RWPE2 (cell line): ENCODE results near the gene ACAA2.

ENCODE experiments used
- ATAC-seq: fragments of 200-7000 bp; cut with Tn5 transposase; 3 replicates; pipeline ENCODE4 v1.9.1; 2021; ENCODE audit warnings: low read depth
- DNase-seq: peaks from one replicate; pipeline ENCODE4 v3.0.0-alpha.2; 2020; ENCODE audit warnings: low spot score
- H3K27ac ChIP-seq: fragments of 450-650 bp; 2 replicates; pipeline ENCODE4 v1.5.1; 2017; ENCODE audit warnings: mild to moderate bottlenecking; ENCODE audit not compliant: poor library complexity, severe bottlenecking
- H3K27me3 ChIP-seq: fragments of 250-450 bp; sonication (Bioruptor Pico); 2 replicates; pipeline ENCODE4 v1.5.1; 2021; ENCODE audit warnings: mild to moderate bottlenecking, moderate library complexity; ENCODE audit not compliant: insufficient read depth, poor library complexity, severe bottlenecking
- H3K36me3 ChIP-seq: fragments of 250-450 bp; sonication (Bioruptor Pico); 2 replicates; pipeline ENCODE4 v1.5.1; 2020; ENCODE audit warnings: low read depth, mild to moderate bottlenecking, moderate library complexity
- H3K4me1 ChIP-seq: fragments of 250-450 bp; sonication (Bioruptor Pico); 2 replicates; pipeline ENCODE4 v1.5.1; 2021; ENCODE audit warnings: mild to moderate bottlenecking, moderate library complexity; ENCODE audit not compliant: insufficient read depth, poor library complexity, severe bottlenecking
- H3K4me3 ChIP-seq: fragments of 250-450 bp; sonication (Bioruptor Pico); 2 replicates; pipeline ENCODE4 v1.5.1; 2021; ENCODE audit warnings: mild to moderate bottlenecking, moderate library complexity; ENCODE audit not compliant: severe bottlenecking
- H3K9me3 ChIP-seq: fragments of 250-450 bp; sonication (Bioruptor Pico); 2 replicates; pipeline ENCODE4 v1.5.1; 2021; ENCODE audit warnings: mild to moderate bottlenecking, moderate library complexity; ENCODE audit not compliant: severe bottlenecking
- TF ChIP-seq, protein P1 (sequence below): fragments of 450-650 bp; IDR thresholded peaks from one replicate; pipeline ENCODE4 v1.5.1; 2017; ENCODE audit warnings: mild to moderate bottlenecking, moderate library complexity; ENCODE audit not compliant: poor library complexity, severe bottlenecking

Gene ACAA2

DNA sequence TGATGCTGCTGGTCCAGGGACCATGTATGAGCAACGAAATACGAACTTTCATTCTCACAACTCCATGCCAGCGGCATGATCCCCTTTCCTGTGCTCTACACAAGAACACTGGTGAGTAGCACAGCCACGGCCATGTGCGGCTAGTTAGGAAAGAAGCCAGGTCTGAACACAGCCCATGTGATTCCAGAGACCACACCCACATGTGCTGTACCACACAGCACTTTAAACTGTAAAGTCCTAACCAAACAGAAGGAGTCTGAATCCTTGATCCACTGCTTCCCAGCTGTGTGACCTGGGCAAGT is 33.0 kb upstream of the ACAA2 start:
- no peak for ATAC-seq
- TF ChIP-seq, protein P1, sequence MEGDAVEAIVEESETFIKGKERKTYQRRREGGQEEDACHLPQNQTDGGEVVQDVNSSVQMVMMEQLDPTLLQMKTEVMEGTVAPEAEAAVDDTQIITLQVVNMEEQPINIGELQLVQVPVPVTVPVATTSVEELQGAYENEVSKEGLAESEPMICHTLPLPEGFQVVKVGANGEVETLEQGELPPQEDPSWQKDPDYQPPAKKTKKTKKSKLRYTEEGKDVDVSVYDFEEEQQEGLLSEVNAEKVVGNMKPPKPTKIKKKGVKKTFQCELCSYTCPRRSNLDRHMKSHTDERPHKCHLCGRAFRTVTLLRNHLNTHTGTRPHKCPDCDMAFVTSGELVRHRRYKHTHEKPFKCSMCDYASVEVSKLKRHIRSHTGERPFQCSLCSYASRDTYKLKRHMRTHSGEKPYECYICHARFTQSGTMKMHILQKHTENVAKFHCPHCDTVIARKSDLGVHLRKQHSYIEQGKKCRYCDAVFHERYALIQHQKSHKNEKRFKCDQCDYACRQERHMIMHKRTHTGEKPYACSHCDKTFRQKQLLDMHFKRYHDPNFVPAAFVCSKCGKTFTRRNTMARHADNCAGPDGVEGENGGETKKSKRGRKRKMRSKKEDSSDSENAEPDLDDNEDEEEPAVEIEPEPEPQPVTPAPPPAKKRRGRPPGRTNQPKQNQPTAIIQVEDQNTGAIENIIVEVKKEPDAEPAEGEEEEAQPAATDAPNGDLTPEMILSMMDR = no peak

DNA sequence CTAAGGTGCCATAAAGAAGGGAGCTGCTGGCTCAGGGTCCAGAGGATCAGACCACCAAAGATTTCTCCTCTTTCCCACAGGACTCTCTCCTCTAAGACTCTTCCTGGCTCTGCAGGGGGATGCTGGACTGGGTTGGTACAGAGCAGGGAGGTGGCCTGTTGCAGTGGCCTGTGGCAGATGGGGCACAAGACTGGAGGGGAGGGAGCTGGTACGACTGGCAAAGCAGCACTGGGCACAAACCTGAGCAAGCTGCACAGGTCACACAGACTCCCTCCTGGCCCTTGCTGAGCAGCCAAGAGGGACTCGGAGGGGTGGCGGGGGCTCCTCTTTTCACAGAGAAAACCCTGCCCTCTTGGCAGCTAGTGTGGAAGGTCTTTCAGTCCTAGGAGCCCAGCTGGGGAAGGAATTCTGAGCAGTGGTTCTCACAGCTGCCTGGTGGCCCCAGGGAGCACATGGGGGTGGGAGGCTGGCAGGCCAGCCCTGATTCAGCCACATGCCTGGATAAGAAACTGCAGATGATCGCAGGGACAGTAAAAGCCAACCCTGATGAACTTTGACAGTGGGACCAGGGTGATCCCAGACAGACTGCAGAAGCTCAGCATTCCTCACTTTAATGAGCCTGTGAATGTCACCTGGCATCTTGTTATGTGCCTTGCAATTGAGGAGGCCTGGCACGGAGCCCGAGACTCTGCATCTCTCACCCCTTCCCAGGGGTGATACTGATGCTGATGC is 32.5 kb upstream of the ACAA2 start:
- Histone ChIP-seq H3K4me1 (peaks cover 20% of the 10 kb centered on the region), H3K36me3 (no peaks in the 10 kb centered on the region), H3K9me3 (no peaks in the 10 kb centered on the region), H3K27me3 (no peaks in the 10 kb centered on the region), H3K4me3 (no peak overlapping the region), H3K27ac (no peak overlapping the region)
- TF ChIP-seq, protein P1 = no peak
- DNase-seq = no peak
- no peak for ATAC-seq

More for the DNA sequence above, 33.0 kb upstream of the ACAA2 start:
- H3K4me3 ChIP-seq = no peak overlapping the region
- no peaks in the 10 kb centered on the region for H3K36me3 ChIP-seq
- H3K9me3 ChIP-seq = no peaks in the 10 kb centered on the region
- H3K27ac ChIP-seq = no peak overlapping the region
- peaks cover 20% of the 10 kb centered on the region for H3K4me1 ChIP-seq
- no peaks in the 10 kb centered on the region for H3K27me3 ChIP-seq
- DNase-seq = no peak

DNA sequence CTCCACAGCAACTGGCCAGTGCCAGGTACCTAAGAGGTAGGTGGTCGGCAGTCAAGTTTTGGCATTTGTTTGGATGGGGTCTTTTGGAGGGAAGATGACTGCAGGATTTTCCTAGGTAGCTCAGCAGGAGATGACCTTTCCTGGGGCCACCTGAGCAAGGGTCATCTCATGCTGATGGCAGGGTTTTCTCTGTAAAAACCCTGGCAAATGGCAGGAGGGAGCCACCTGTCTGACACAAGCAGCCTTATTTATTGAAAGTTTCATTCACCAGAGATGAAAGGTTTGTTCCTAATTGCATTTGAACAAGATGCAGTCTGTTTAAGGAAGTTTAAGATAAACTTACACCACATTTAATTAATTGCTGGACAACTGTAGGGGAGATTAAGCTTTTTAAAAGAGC is 31.6 kb upstream of the ACAA2 start:
- H3K9me3 ChIP-seq = no peaks in the 10 kb centered on the region
- ATAC-seq = no peak
- H3K36me3 ChIP-seq = no peaks in the 10 kb centered on the region
- peaks cover 14% of the 10 kb centered on the region for H3K4me1 ChIP-seq
- no peak for DNase-seq
- H3K4me3 ChIP-seq = no peak overlapping the region
- TF ChIP-seq, protein P1 = no peak
- H3K27ac ChIP-seq = no peak overlapping the region
- no peaks in the 10 kb centered on the region for H3K27me3 ChIP-seq

DNA sequence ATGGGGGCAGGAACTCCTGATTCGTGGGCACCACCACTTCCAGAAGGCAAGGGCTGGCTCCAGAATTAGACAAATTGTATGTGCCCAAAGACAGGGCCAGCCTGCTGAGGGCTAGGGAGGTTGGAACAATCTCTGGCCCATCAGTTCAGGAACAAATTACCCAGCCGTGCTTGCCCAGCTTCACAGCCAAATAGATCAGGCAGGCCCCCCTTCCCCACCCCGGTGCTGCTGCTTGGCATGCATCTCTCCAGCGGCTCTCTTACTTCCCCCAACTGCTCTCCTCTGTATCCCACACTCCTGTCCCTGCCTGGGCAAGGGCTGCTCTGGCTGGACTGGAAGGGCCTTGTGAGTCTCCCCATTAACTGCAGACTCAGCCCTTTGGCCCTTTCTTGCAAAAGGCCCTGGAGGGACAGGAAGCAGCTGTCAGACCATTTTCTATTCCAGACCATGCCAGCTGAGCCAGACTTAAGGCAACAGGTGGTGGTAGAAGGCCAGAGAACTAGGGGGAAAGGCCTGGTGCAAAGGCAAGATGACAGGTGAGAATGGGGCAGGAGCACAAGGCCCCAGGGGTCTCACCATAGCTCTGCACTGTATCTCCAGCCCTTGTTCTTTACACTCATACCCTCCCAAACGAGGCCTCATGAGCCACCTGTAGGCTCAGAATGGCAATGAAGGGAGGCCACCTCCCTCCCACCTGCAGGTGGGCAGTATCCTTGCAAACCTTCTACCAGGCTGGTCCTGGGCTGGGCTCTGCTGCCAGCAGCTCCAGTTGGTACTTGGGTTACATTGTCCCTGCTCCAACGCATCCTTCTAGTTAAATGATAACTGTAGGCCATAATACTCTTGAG is 30.7 kb upstream of the ACAA2 start:
- TF ChIP-seq, protein P1 = no peak
- no peak overlapping the region for H3K27ac ChIP-seq
- no peak overlapping the region for H3K4me3 ChIP-seq
- no peaks in the 10 kb centered on the region for H3K9me3 ChIP-seq
- no peak for ATAC-seq
- no peaks in the 10 kb centered on the region for H3K36me3 ChIP-seq
- H3K4me1 ChIP-seq = peaks cover 15% of the 10 kb centered on the region
- DNase-seq = no peak
- no peaks in the 10 kb centered on the region for H3K27me3 ChIP-seq

DNA sequence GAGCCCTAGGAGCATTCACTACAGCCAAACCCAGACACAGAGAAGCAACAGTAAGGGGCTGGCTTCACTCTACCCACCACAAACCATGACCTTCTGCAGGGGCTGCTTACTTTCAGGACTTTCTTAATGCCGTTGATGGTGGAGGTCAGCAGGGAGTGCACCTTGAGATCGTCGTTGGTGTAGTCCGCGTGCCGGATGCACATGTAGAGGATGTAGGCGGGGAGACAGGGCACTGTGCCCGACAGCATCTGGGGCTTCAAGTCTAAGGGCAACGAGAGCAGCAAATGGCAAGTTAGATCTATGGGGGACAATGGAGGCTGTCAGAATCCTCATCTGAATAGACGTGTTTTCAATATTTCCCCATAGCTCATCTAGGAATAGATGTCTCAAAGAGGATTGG is 29.8 kb upstream of the ACAA2 start:
- TF ChIP-seq, protein P1 = no peak
- H3K4me3 ChIP-seq = no peak overlapping the region
- ATAC-seq = no peak
- no peaks in the 10 kb centered on the region for H3K9me3 ChIP-seq
- H3K27me3 ChIP-seq = no peaks in the 10 kb centered on the region
- no peak for DNase-seq
- no peak overlapping the region for H3K27ac ChIP-seq
- H3K36me3 ChIP-seq = no peaks in the 10 kb centered on the region
- peaks cover 16% of the 10 kb centered on the region for H3K4me1 ChIP-seq
